PC-9 (cell line): Measurements from ENCODE around the gene SH3BP4.

ENCODE experiments used
- EZH2 ChIP-seq: fragments of 200-600 bp; sonication (generic); IDR thresholded peaks from 2 replicates; pipeline ENCODE4 v1.8.0; 2017; ENCODE audit warnings: antibody characterized with exemption, low read depth
- TF ChIP-seq, protein P1 (sequence below): fragments of 200-600 bp; sonication (generic); conservative IDR thresholded peaks from 2 replicates; pipeline ENCODE4 v1.6.1; 2017; ENCODE audit warnings: mixed run types, antibody characterized with exemption, mild to moderate bottlenecking, moderate library complexity

DNA sequence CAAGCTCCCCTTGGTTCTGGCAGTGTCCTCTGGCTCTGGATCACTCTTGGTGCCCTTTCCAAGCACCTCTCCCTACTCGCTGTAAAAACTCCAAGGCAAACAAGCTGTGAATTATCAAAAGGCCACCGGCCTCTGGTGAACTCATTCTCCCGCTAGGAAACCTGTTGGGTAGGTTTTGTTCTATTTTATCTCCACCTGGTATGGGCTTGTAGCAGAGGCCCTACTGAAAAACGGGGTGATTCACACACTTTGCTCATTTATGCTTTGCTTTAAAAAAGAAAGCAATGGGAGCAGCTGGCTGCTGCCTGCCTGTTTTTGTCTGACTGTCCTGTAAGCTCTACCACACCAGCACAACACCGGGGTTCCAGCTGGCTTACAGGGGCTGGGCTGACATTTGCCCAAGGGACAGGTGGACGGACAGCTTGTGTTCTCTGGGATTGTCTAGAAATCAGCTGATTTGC, 56.8 kb downstream of the SH3BP4 start:
- TF ChIP-seq, protein P1, sequence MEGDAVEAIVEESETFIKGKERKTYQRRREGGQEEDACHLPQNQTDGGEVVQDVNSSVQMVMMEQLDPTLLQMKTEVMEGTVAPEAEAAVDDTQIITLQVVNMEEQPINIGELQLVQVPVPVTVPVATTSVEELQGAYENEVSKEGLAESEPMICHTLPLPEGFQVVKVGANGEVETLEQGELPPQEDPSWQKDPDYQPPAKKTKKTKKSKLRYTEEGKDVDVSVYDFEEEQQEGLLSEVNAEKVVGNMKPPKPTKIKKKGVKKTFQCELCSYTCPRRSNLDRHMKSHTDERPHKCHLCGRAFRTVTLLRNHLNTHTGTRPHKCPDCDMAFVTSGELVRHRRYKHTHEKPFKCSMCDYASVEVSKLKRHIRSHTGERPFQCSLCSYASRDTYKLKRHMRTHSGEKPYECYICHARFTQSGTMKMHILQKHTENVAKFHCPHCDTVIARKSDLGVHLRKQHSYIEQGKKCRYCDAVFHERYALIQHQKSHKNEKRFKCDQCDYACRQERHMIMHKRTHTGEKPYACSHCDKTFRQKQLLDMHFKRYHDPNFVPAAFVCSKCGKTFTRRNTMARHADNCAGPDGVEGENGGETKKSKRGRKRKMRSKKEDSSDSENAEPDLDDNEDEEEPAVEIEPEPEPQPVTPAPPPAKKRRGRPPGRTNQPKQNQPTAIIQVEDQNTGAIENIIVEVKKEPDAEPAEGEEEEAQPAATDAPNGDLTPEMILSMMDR: no peak
- TF ChIP-seq EZH2: no peak
